PFSK-1 (cell line): ENCODE results near the gene BCAR3.

Experiments used
- FOXP2 ChIP-seq: optimal IDR thresholded peaks from 2 replicates; pipeline ENCODE3; 2011; ENCODE audit warnings: borderline replicate concordance, control low read depth, inconsistent platforms; ENCODE audit not compliant: insufficient read depth; ENCODE audit errors: extremely low read length, extremely low read depth
- POLR2AphosphoS5 ChIP-seq: IDR thresholded peaks from 2 replicates; pipeline ENCODE4 v1.6.1; 2012; ENCODE audit warnings: low read depth, mild to moderate bottlenecking, control low read depth, low read length, moderate library complexity
- REST ChIP-seq, 2 experiments: IDR thresholded peaks; 2 replicates each; pipeline versions ENCODE4 v1.6.1 to v1.8.0; 2011 to 2012; ENCODE audit warnings: low read depth in 2 of 2, low read length in 2 of 2, control low read depth in 1 of 2, inconsistent platforms in 1 of 2, mild to moderate bottlenecking in 1 of 2, moderate library complexity in 1 of 2; ENCODE audit not compliant: insufficient read depth in 1 of 2
- SIN3A ChIP-seq: IDR thresholded peaks from 2 replicates; pipeline ENCODE4 v1.6.1; 2012; ENCODE audit warnings: mild to moderate bottlenecking, low read length, moderate library complexity, borderline replicate concordance; ENCODE audit not compliant: insufficient read depth
- TAF1 ChIP-seq: IDR thresholded peaks from 2 replicates; pipeline ENCODE4 v1.6.1; 2012; ENCODE audit warnings: low read length, control low read depth, borderline replicate concordance; ENCODE audit not compliant: insufficient read depth

GRCh38 chr1:93601686-93602085, 80.0 kb downstream of the BCAR3 start:
- TF ChIP-seq TAF1, result no peak
- TF ChIP-seq REST (IDR thresholded peaks at IDR 0.05; ENCODE audit: insufficient read depth in 1 of 2, low read depth in 2 of 2, low read length in 2 of 2), result no peak
- no peak for TF ChIP-seq SIN3A
- no peak for TF ChIP-seq POLR2AphosphoS5
- TF ChIP-seq FOXP2, result no peak
